IMR-90 (cell line): Measurements from ENCODE around the gene NAALAD2. TPM values are rescaled to one million over a fixed set of nuclear protein-coding genes. Genes with fewer than 3 reads are reported as not detected.

Experiments used
- ATAC-seq: fragments of 200-7000 bp; cut with Tn5 transposase; 2 replicates; pipeline ENCODE4 v1.9.1; 2020; ENCODE audit warnings: low read depth, mild to moderate bottlenecking, moderate library complexity
- BruUV-seq: library from RNA; stranded (reverse); fragments of 400-500 nt; replicated peaks from 2 replicates; lab custom pipeline; 2021; lab: Mats Ljungman, UMichigan
- CTCF ChIA-PET: fragments of 300-600 bp; formaldehyde crosslinking; extraction: SDS; loops from one replicate; lab custom pipeline; 2021; ENCODE audit warnings: antibody characterized with exemption; lab: Yijun Ruan, JAX
- POLR2A ChIA-PET: fragments of 300-600 bp; sonication (Branson Sonifier 250); formaldehyde crosslinking; loops from one replicate; lab custom pipeline; 2022; ENCODE audit warnings: antibody characterized with exemption; ENCODE audit not compliant: unreplicated experiment; lab: Charles Lee
- DNase-seq: peaks from one replicate; pipeline ENCODE4 v3.0.0; 2013
- H2AFZ ChIP-seq: replicated peaks from 2 replicates; pipeline ENCODE3; 2013; ENCODE audit warnings: low read length, mild to moderate bottlenecking; ENCODE audit not compliant: poor library complexity
- H2AK5ac ChIP-seq: 2 replicates; pipeline ENCODE4 v1.6.1; 2013; ENCODE audit warnings: low read depth, low read length, inconsistent platforms
- H2AK9ac ChIP-seq: replicated peaks from 2 replicates; pipeline ENCODE3; 2013; ENCODE audit warnings: mild to moderate bottlenecking, low read depth, low read length, moderate library complexity; ENCODE audit not compliant: poor library complexity
- H2BK120ac ChIP-seq: 2 replicates; pipeline ENCODE4 v1.6.1; 2013; ENCODE audit warnings: low read depth, low read length, inconsistent platforms
- H2BK15ac ChIP-seq: 3 replicates; pipeline ENCODE4 v1.6.1; 2013; ENCODE audit warnings: low read depth, low read length, inconsistent platforms
- H2BK20ac ChIP-seq: 2 replicates; pipeline ENCODE4 v1.6.1; 2013; ENCODE audit warnings: low read depth, mild to moderate bottlenecking, inconsistent platforms, low read length, moderate library complexity
- H2BK5ac ChIP-seq: 2 replicates; pipeline ENCODE4 v1.6.1; 2013; ENCODE audit warnings: mild to moderate bottlenecking, low read depth, low read length, inconsistent platforms; ENCODE audit not compliant: poor library complexity, severe bottlenecking
- H3K14ac ChIP-seq: replicated peaks from 2 replicates; pipeline ENCODE4 v1.6.1; 2013; ENCODE audit warnings: low read depth, low read length, inconsistent platforms
- H3K18ac ChIP-seq: 2 replicates; pipeline ENCODE4 v1.6.1; 2013; ENCODE audit warnings: low read depth, low read length, control low read depth
- H3K23ac ChIP-seq: 2 replicates; pipeline ENCODE4 v1.6.1; 2013; ENCODE audit warnings: low read depth, low read length, inconsistent platforms
- H3K27ac ChIP-seq: 2 replicates; pipeline ENCODE4 v1.5.1; 2013; ENCODE audit warnings: mild to moderate bottlenecking, control low read depth, low read length; ENCODE audit not compliant: insufficient read depth
- H3K27me3 ChIP-seq: 2 replicates; pipeline ENCODE4 v1.6.1; 2013; ENCODE audit warnings: low read length; ENCODE audit not compliant: control insufficient read depth, insufficient read depth
- H3K36me3 ChIP-seq: 2 replicates; pipeline ENCODE4 v1.6.1; 2013; ENCODE audit warnings: low read length, mixed read lengths; ENCODE audit not compliant: control insufficient read depth, insufficient read depth
- H3K4ac ChIP-seq: 2 replicates; pipeline ENCODE4 v1.6.1; 2013; ENCODE audit warnings: low read depth, low read length, inconsistent platforms
- H3K4me1 ChIP-seq: 2 replicates; pipeline ENCODE4 v1.6.1; 2013; ENCODE audit warnings: low read length, mixed read lengths; ENCODE audit not compliant: control insufficient read depth, insufficient read depth
- H3K4me2 ChIP-seq: 2 replicates; pipeline ENCODE4 v1.6.1; 2013; ENCODE audit warnings: low read depth, mild to moderate bottlenecking, control low read depth, low read length, moderate library complexity
- H3K4me3 ChIP-seq: 2 replicates; pipeline ENCODE4 v1.5.1; 2013; ENCODE audit warnings: low read depth, mild to moderate bottlenecking, control low read depth, low read length, moderate library complexity; ENCODE audit not compliant: insufficient read depth
- H3K56ac ChIP-seq: 2 replicates; pipeline ENCODE4 v1.6.1; 2013; ENCODE audit warnings: low read length, inconsistent platforms; ENCODE audit not compliant: insufficient read depth; ENCODE audit errors: extremely low read depth
- H3K79me1 ChIP-seq, 2 experiments: 2 replicates each; pipeline ENCODE4 v1.6.1; 2013; ENCODE audit warnings: low read length in 2 of 2, inconsistent platforms in 1 of 2, low read depth in 1 of 2
- H3K9ac ChIP-seq: 2 replicates; pipeline ENCODE4 v1.6.1; 2013; ENCODE audit warnings: low read depth, low read length, control low read depth
- H3K9me1 ChIP-seq: 2 replicates; pipeline ENCODE4 v1.6.1; 2013; ENCODE audit warnings: low read length, inconsistent platforms; ENCODE audit not compliant: insufficient read depth
- H3K9me3 ChIP-seq: 2 replicates; pipeline ENCODE4 v1.6.1; 2013; ENCODE audit warnings: low read length; ENCODE audit not compliant: control insufficient read depth, insufficient read depth
- H4K20me1 ChIP-seq: 2 replicates; pipeline ENCODE4 v1.6.1; 2013; ENCODE audit warnings: low read length, inconsistent platforms; ENCODE audit not compliant: insufficient read depth
- H4K5ac ChIP-seq: 2 replicates; pipeline ENCODE4 v1.6.1; 2013; ENCODE audit warnings: mild to moderate bottlenecking, low read depth, low read length, control low read depth
- H4K8ac ChIP-seq, 2 experiments: 2 replicates each; pipeline ENCODE4 v1.6.1; 2013; ENCODE audit warnings: low read depth in 2 of 2, low read length in 2 of 2, control low read depth in 1 of 2, inconsistent platforms in 1 of 2
- H4K91ac ChIP-seq: 2 replicates; pipeline ENCODE4 v1.6.1; 2013; ENCODE audit warnings: low read depth, low read length, inconsistent platforms; ENCODE audit not compliant: insufficient read depth
- CEBPB ChIP-seq: IDR thresholded peaks from 2 replicates; pipeline ENCODE4 v1.6.1; 2012; ENCODE audit warnings: low read depth, low read length, improper control_type of control experiment
- CHD1 ChIP-seq: IDR thresholded peaks from 2 replicates; pipeline ENCODE4 v1.6.1; 2012; ENCODE audit warnings: low read depth, low read length, improper control_type of control experiment
- MAFK ChIP-seq: IDR thresholded peaks from 2 replicates; pipeline ENCODE4 v1.6.1; 2012; ENCODE audit warnings: low read depth, low read length, improper control_type of control experiment
- MXI1 ChIP-seq: IDR thresholded peaks from 2 replicates; pipeline ENCODE4 v1.6.1; 2012; ENCODE audit warnings: low read depth, mild to moderate bottlenecking, low read length, moderate library complexity, borderline replicate concordance
- POLR2A ChIP-seq: IDR thresholded peaks from 2 replicates; pipeline ENCODE4 v1.6.1; 2012; ENCODE audit warnings: mild to moderate bottlenecking, low read depth, low read length
- RCOR1 ChIP-seq: IDR thresholded peaks from 2 replicates; pipeline ENCODE4 v1.6.1; 2012; ENCODE audit warnings: mild to moderate bottlenecking, low read length, improper control_type of control experiment; ENCODE audit not compliant: insufficient replicate concordance
- RFX5 ChIP-seq: IDR thresholded peaks from 2 replicates; pipeline ENCODE4 v1.8.0; 2012; ENCODE audit warnings: low read depth, mild to moderate bottlenecking, low read length, moderate library complexity
- USF2 ChIP-seq: fragments of 150-350 bp; IDR thresholded peaks from 2 replicates; pipeline ENCODE4 v1.6.1; 2017; ENCODE audit warnings: mild to moderate bottlenecking, antibody characterized with exemption, low read length, low read depth
- WGBS, 2 experiments: methylation state at CpG; one replicate each; pipeline versions ENCODE4 v1.1.5 to v1.1.7; 2013; ENCODE audit warnings: missing lambda C conversion rate in 2 of 2; ENCODE audit not compliant: insufficient read length in 1 of 2; ENCODE audit errors: extremely low coverage in 2 of 2; 5-methylcytosine and 5-hydroxymethylcytosine counted together
- dilution Hi-C: fragments of 300-500 bp; cut with HindIII; formaldehyde crosslinking; loops from one replicate; pipeline ENCODE4 v1.14.3; 2018; ENCODE audit warnings: low sequenced_read_pairs; ENCODE audit not compliant: unreplicated experiment
- in situ Hi-C: fragments of 300-500 bp; cut with MboI; formaldehyde crosslinking; loops from 3 replicates; pipeline ENCODE4 v1.14.3; 2019; ENCODE audit warnings: low sequenced_read_pairs, inconsistent platforms, mixed read lengths
- intact Hi-C: fragments of 100-400 bp; cut with micrococcal nuclease; formaldehyde crosslinking; loops from 2 replicates; pipeline ENCODE4 v1.10.0; 2022
- polyA plus RNA-seq, 3 experiments: library from polyadenylated mRNA; depleted of rRNA; stranded (reverse); fragments of >200 nt; gene quantifications; 2 replicates each; pipeline ENCODE4 v1.2.3, GENCODE V29; 2012; ENCODE audit warnings: low replicate concordance in 1 of 3
- total RNA-seq: library from RNA; depleted of rRNA; stranded (reverse); fragments of >200 nt; gene quantifications from 2 replicates; pipeline ENCODE4 v1.2.3, GENCODE V29; 2012
- TF ChIP-seq, protein P1 (sequence below): fragments of 150-350 bp; IDR thresholded peaks from 2 replicates; pipeline ENCODE4 v1.6.1; 2016; ENCODE audit warnings: low read depth, mild to moderate bottlenecking, low read length, moderate library complexity, borderline replicate concordance

Gene NAALAD2
- total and polyA plus RNA-seq, 2 of the 4 experiments (the other 2 are of a cell fraction) = under 0.01 to 0.09 TPM

- H2AK5ac ChIP-seq = no peak overlapping the region
- no peak overlapping the region for H3K27ac ChIP-seq
- H2AK9ac ChIP-seq = no peak overlapping the region
- DNase-seq (no peak), ATAC-seq (no peak)
- H3K9ac ChIP-seq = no peak overlapping the region
- intact Hi-C loops (no loop called here), in situ Hi-C loops (no loop called here), dilution Hi-C loops (no loop called here)
- no peak overlapping the region for H2BK15ac ChIP-seq
- BruUV-seq = no TSS peak
- no peaks in the 10 kb centered on the region for H3K4me1 ChIP-seq
- ChIA-PET CTCF (no interaction called here), POLR2A (no interaction called here)
- no peak overlapping the region for H4K8ac ChIP-seq
- no peak overlapping the region for H3K14ac ChIP-seq
- no peak overlapping the region for H3K4me2 ChIP-seq
- H4K91ac ChIP-seq = no peak overlapping the region
- no CpG with 5 or more reads among the region's 2 CpGs for WGBS, 2 experiments
- no peak overlapping the region for H2BK120ac ChIP-seq
- H3K4me3 ChIP-seq = no peak overlapping the region
- no peak overlapping the region for H2BK20ac ChIP-seq
- no peaks in the 10 kb centered on the region for H3K79me1 ChIP-seq
- H3K36me3 ChIP-seq = no peaks in the 10 kb centered on the region
- H3K9me1 ChIP-seq = no peaks in the 10 kb centered on the region
- H3K18ac ChIP-seq = no peak overlapping the region
- no peaks in the 10 kb centered on the region for H4K20me1 ChIP-seq
- H3K9me3 ChIP-seq = no peaks in the 10 kb centered on the region
- H2BK5ac ChIP-seq = no peak overlapping the region
- TF ChIP-seq MXI1 (no peak), USF2 (no peak), POLR2A (no peak), MAFK (no peak), RCOR1 (no peak), RFX5 (no peak), CEBPB (no peak), CHD1 (no peak)
- TF ChIP-seq, protein P1, sequence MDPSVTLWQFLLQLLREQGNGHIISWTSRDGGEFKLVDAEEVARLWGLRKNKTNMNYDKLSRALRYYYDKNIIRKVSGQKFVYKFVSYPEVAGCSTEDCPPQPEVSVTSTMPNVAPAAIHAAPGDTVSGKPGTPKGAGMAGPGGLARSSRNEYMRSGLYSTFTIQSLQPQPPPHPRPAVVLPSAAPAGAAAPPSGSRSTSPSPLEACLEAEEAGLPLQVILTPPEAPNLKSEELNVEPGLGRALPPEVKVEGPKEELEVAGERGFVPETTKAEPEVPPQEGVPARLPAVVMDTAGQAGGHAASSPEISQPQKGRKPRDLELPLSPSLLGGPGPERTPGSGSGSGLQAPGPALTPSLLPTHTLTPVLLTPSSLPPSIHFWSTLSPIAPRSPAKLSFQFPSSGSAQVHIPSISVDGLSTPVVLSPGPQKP = no peak
- H3K4ac ChIP-seq = no peak overlapping the region
- H2AFZ ChIP-seq = no peak overlapping the region
- no peak overlapping the region for H4K5ac ChIP-seq
- no peak overlapping the region for H3K23ac ChIP-seq
- H3K56ac ChIP-seq = no peak overlapping the region
- no peaks in the 10 kb centered on the region for H3K27me3 ChIP-seq
Observed at GRCh38 chr11:90178751-90179150, 44.3 kb downstream of the NAALAD2 start.
